ENCODE results near the gene PTPRA. TPM values are rescaled to one million over a fixed set of nuclear protein-coding genes. Genes with fewer than 3 reads are reported as not detected.

PTPRA gene
- total RNA-seq, 1 experiment from 2014 or later = 45.2 TPM

DNA sequence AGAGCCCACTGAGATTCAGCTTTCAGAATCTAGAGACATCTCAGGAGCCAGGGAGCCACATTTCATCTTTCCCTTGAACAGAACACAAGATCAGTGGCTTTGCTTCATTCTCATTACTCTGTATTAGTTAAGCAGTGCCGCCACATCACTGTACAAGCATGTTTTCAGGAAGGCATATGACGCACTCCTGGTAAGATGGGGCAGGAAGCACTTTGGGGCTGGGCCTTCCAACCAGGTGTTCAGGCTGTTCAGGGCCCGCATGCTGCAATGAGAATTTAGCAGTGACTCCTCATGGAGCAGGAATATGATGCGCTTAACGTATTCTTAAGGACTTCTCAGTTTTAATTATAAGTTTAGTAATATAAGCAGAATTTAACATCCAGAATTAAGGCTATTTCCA lies 140.5 kb downstream of the PTPRA start:
- Histone ChIP-seq H3K9me3 (ENCODE audit: control insufficient read depth, low read depth, low read length) (peaks cover 7% of the 10 kb centered on the region), H3K79me2 (ENCODE audit: insufficient read depth, low read length) (no peaks in the 10 kb centered on the region), H4K20me1 (ENCODE audit: control insufficient read depth, insufficient read depth, insufficient read length) (no peaks in the 10 kb centered on the region), H3K27me3 (ENCODE audit: insufficient read depth, low read length) (no peaks in the 10 kb centered on the region), H3K79me1 (ENCODE audit: insufficient read depth, low read depth, low read length, poor library complexity, severe bottlenecking) (no peaks in the 10 kb centered on the region), H3K9ac (ENCODE audit: extremely low read depth, insufficient read length, low read length) (no peak overlapping the region), H4K8ac (replicated peaks; ENCODE audit: insufficient read length, low read depth, low read length) (no peak overlapping the region), H2BK15ac (ENCODE audit: low read depth, low read length) (no peak overlapping the region), H3K23ac (ENCODE audit: insufficient read length, low read depth, low read length) (no peak overlapping the region), H3K4me1 (ENCODE audit: insufficient read depth, low read length) (no peaks in the 10 kb centered on the region), H3K18ac (ENCODE audit: insufficient read length, low read depth, low read length) (no peak overlapping the region), H3K4ac (ENCODE audit: low read depth, low read length) (no peak overlapping the region), H3K4me2 (ENCODE audit: insufficient read depth, insufficient read length, low read length) (no peak overlapping the region), H3K27ac (ENCODE audit: insufficient read length, low read depth, low read length) (no peak overlapping the region), H2BK5ac (ENCODE audit: insufficient read length, low read length) (no peak overlapping the region), H2AK5ac (ENCODE audit: insufficient read length, low read length) (no peak overlapping the region), H3K23me2 (ENCODE audit: insufficient read length, low read depth, low read length, poor library complexity, severe bottlenecking) (no peaks in the 10 kb centered on the region), H2AFZ (ENCODE audit: low read length) (no peak overlapping the region), H2BK120ac (ENCODE audit: low read depth, low read length, poor library complexity, severe bottlenecking) (no peak overlapping the region), H4K5ac (ENCODE audit: insufficient read length, low read depth, low read length) (no peak overlapping the region), H2BK20ac (ENCODE audit: low read depth, low read length, poor library complexity, severe bottlenecking) (no peak overlapping the region), H3K14ac (ENCODE audit: insufficient read depth, low read length) (no peak overlapping the region), H3K56ac (ENCODE audit: insufficient read length, low read depth, low read length) (no peak overlapping the region), H2BK12ac (ENCODE audit: insufficient read length, low read depth, low read length) (no peak overlapping the region), H4K91ac (ENCODE audit: insufficient read length, low read depth, low read length) (no peak overlapping the region), H3T11ph (ENCODE audit: low read length) (no peak overlapping the region)
- Mint-ChIP-seq H3K27me3 (ENCODE audit: low read depth) (no peaks in the 10 kb centered on the region), H3K4me3 (no peak overlapping the region), H3K36me3 (ENCODE audit: insufficient read depth in 1 of 3, low read depth in 3 of 3) (peaks cover 33 to 59% (median 37%) of the 10 kb centered on the region in 3 experiments), H3K27ac (no peak overlapping the region), H3K9me3 (peaks cover 6 to 9% of the 10 kb centered on the region in 2 experiments), H3K4me1 (no peaks in the 10 kb centered on the region)
- no peak for DNase-seq
- no CpG with 5 or more reads among the region's 5 CpGs for WGBS (ENCODE audit: extremely low coverage, insufficient read length, low lambda C conversion rate)
- TF ChIP-seq, protein P1, sequence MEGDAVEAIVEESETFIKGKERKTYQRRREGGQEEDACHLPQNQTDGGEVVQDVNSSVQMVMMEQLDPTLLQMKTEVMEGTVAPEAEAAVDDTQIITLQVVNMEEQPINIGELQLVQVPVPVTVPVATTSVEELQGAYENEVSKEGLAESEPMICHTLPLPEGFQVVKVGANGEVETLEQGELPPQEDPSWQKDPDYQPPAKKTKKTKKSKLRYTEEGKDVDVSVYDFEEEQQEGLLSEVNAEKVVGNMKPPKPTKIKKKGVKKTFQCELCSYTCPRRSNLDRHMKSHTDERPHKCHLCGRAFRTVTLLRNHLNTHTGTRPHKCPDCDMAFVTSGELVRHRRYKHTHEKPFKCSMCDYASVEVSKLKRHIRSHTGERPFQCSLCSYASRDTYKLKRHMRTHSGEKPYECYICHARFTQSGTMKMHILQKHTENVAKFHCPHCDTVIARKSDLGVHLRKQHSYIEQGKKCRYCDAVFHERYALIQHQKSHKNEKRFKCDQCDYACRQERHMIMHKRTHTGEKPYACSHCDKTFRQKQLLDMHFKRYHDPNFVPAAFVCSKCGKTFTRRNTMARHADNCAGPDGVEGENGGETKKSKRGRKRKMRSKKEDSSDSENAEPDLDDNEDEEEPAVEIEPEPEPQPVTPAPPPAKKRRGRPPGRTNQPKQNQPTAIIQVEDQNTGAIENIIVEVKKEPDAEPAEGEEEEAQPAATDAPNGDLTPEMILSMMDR (conservative IDR thresholded peaks at IDR 0.05) = no peak
